Glutamatergic neuron (in vitro differentiated cells): ENCODE data around the gene DYRK1A. TPM values are rescaled to one million over a fixed set of nuclear protein-coding genes. Genes with fewer than 3 reads are reported as not detected.

Source experiments
- DNase-seq: peaks from one replicate; pipeline ENCODE4 v3.0.0; 2022
- H3K27ac Mint-ChIP-seq: one replicate; pipeline ENCODE4 v1.8.0; 2020; ENCODE audit warnings: mild to moderate bottlenecking, mixed read lengths, inconsistent platforms; ENCODE audit not compliant: unreplicated experiment
- H3K27me3 Mint-ChIP-seq: one replicate; pipeline ENCODE4 v1.8.0; 2020; ENCODE audit warnings: mild to moderate bottlenecking, moderate library complexity, mixed read lengths, inconsistent platforms; ENCODE audit not compliant: unreplicated experiment
- H3K36me3 Mint-ChIP-seq: one replicate; pipeline ENCODE4 v1.8.0; 2020; ENCODE audit warnings: mild to moderate bottlenecking, mixed read lengths, inconsistent platforms; ENCODE audit not compliant: unreplicated experiment
- H3K4me1 Mint-ChIP-seq: one replicate; pipeline ENCODE4 v1.8.0; 2020; ENCODE audit warnings: mild to moderate bottlenecking, low read depth, mixed read lengths, inconsistent platforms; ENCODE audit not compliant: unreplicated experiment
- H3K4me3 Mint-ChIP-seq: one replicate; pipeline ENCODE4 v1.8.0; 2020; ENCODE audit warnings: mild to moderate bottlenecking, mixed read lengths, inconsistent platforms; ENCODE audit not compliant: unreplicated experiment
- H3K9me3 Mint-ChIP-seq: one replicate; pipeline ENCODE4 v1.8.0; 2020; ENCODE audit warnings: mild to moderate bottlenecking, moderate library complexity, mixed read lengths, inconsistent platforms; ENCODE audit not compliant: unreplicated experiment
- total RNA-seq: library from RNA; stranded (reverse); fragmentation: NEBNext Ultra II Directional; extraction: Animal tissue kit (Norgen Biotek cat#: 25700); gene quantifications from one replicate; pipeline ENCODE4 v1.2.1, GENCODE V29; 2021; ENCODE audit not compliant: unreplicated experiment
- TF ChIP-seq, protein P1 (sequence below): fragments of 200-600 bp; sonication (generic); IDR thresholded peaks from one replicate; pipeline ENCODE4 v1.5.0; 2021; ENCODE audit not compliant: partially characterized antibody, unreplicated experiment

Gene DYRK1A
- total RNA-seq, 1 donor from 2014 or later = 70.4 TPM

DNA sequence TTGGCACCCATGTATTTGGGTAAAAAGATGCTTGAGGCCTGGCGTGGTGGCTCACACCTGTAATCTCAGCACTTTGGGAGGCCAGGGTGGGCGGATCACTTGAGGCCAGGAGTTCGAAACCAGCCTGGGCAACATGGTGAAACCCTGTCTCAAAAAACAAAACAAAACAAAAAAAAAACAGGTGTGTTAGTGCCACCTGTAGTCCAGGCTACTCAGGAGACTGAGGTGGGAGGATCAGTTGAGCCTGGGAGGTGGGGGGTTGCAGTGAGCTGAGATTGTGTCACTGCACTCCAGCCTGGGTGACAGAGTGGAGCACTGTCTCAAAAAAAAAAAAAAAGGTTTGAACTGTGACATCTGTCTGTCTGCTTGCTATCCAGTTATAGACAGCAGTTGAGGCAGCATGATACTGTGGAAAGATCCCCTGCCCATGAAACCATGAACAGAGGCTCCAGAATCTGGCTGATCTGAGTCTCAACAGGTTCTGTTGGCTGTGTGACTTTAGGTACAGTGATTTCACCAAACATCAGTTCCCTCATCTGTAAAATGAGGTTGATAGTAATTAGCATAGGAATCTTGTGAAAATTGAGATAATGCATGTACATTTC, 5.7 kb downstream of the DYRK1A start:
- peaks cover 8% of the 10 kb centered on the region for H3K9me3 Mint-ChIP-seq
- TF ChIP-seq, protein P1, sequence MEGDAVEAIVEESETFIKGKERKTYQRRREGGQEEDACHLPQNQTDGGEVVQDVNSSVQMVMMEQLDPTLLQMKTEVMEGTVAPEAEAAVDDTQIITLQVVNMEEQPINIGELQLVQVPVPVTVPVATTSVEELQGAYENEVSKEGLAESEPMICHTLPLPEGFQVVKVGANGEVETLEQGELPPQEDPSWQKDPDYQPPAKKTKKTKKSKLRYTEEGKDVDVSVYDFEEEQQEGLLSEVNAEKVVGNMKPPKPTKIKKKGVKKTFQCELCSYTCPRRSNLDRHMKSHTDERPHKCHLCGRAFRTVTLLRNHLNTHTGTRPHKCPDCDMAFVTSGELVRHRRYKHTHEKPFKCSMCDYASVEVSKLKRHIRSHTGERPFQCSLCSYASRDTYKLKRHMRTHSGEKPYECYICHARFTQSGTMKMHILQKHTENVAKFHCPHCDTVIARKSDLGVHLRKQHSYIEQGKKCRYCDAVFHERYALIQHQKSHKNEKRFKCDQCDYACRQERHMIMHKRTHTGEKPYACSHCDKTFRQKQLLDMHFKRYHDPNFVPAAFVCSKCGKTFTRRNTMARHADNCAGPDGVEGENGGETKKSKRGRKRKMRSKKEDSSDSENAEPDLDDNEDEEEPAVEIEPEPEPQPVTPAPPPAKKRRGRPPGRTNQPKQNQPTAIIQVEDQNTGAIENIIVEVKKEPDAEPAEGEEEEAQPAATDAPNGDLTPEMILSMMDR = no peak

GRCh38 chr21:37372951-37373350, 6.4 kb downstream of the DYRK1A start:
- Mint-ChIP-seq H3K9me3 (peaks cover 8% of the 10 kb centered on the region), H3K27ac (no peak overlapping the region), H3K4me3 (no peak overlapping the region), H3K4me1 (peaks cover 46% of the 10 kb centered on the region), H3K27me3 (peaks cover 6% of the 10 kb centered on the region), H3K36me3 (no peaks in the 10 kb centered on the region)
- no peak for DNase-seq
- TF ChIP-seq, protein P1 = no peak

More for the DNA sequence above, 5.7 kb downstream of the DYRK1A start:
- Mint-ChIP-seq H3K4me1 (peaks cover 46% of the 10 kb centered on the region), H3K27ac (peak overlapping the region; percentile 6), H3K36me3 (no peaks in the 10 kb centered on the region), H3K27me3 (peaks cover 6% of the 10 kb centered on the region), H3K4me3 (peak overlapping the region; percentile 63)
- no peak for DNase-seq

- DNase-seq = no peak
- TF ChIP-seq, protein P1 = no peak
- peaks cover 46% of the 10 kb centered on the region for H3K4me1 Mint-ChIP-seq
- no peaks in the 10 kb centered on the region for H3K36me3 Mint-ChIP-seq
- H3K27me3 Mint-ChIP-seq = peaks cover 4% of the 10 kb centered on the region
- no peak overlapping the region for H3K4me3 Mint-ChIP-seq
- peaks cover 5% of the 10 kb centered on the region for H3K9me3 Mint-ChIP-seq
- H3K27ac Mint-ChIP-seq = no peak overlapping the region
Observed at GRCh38 chr21:37373539-37373938, 7.0 kb downstream of the DYRK1A start.

DNA sequence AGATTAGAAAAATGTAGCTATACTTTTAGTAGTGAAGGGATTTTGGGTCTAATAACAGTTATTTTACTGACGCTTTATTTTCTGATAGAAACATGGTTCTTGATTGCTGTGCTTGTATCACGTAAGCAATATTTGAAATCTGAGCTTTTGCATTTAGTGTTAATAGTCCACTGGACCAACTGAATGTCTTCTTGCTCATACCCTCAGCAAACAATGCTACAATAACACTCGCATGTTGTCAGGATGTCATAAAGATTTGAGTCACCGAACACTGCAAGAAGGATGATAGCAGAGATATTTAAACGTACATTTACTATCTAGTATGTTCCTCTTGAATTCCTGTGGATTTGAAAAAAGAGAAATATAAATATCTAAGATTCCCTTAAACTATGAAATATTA, 7.5 kb downstream of the DYRK1A start:
- TF ChIP-seq, protein P1 = no peak
- DNase-seq = no peak
- peak overlapping the region; percentile 65 for H3K27ac Mint-ChIP-seq
- H3K27me3 Mint-ChIP-seq = no peaks in the 10 kb centered on the region
- peaks cover 2% of the 10 kb centered on the region for H3K9me3 Mint-ChIP-seq
- H3K36me3 Mint-ChIP-seq = no peaks in the 10 kb centered on the region
- no peak overlapping the region for H3K4me3 Mint-ChIP-seq
- H3K4me1 Mint-ChIP-seq = peaks cover 45% of the 10 kb centered on the region

DNA sequence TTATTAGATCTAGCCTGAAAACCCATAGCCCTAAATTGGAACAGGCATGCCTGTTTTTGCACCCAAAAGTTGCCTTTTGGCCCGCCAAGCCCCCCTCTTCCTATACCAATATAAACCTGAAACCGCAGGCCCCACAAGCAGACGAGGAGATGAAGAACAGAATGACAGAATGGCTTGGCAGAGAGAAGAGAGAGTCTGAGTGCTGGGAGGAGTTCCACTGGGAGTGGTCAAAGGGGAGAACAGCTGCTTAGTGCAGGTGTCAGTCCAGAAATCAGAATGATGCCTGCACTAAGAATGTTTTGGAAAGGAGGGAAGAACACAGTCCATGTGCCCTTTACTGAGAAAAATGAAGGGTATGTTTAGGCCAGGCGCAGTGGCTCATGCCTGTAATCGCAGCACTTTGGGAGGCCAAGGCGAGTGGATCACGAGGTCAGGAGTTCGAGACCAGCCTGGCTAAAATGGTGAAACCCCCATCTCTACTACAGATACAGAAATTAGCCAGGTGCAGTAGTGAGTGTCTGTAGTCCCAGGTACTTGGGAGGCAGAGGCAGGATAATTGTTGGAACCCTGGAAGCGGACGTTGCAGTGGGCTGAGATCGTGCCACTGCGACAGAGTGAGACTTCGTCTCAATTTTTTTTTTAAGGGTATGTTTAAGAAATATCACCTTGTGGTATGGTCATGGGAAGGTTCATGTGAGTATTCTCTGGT, 9.4 kb downstream of the DYRK1A start:
- Mint-ChIP-seq H3K4me1 (peaks cover 45% of the 10 kb centered on the region), H3K27me3 (no peaks in the 10 kb centered on the region), H3K36me3 (no peaks in the 10 kb centered on the region), H3K9me3 (peaks cover 2% of the 10 kb centered on the region), H3K4me3 (peak overlapping the region; percentile 53), H3K27ac (peak overlapping the region; percentile 69)
- DNase-seq = no peak
- TF ChIP-seq, protein P1 = no peak
